ENCODE results near the gene COMT.

Gene COMT

DNA sequence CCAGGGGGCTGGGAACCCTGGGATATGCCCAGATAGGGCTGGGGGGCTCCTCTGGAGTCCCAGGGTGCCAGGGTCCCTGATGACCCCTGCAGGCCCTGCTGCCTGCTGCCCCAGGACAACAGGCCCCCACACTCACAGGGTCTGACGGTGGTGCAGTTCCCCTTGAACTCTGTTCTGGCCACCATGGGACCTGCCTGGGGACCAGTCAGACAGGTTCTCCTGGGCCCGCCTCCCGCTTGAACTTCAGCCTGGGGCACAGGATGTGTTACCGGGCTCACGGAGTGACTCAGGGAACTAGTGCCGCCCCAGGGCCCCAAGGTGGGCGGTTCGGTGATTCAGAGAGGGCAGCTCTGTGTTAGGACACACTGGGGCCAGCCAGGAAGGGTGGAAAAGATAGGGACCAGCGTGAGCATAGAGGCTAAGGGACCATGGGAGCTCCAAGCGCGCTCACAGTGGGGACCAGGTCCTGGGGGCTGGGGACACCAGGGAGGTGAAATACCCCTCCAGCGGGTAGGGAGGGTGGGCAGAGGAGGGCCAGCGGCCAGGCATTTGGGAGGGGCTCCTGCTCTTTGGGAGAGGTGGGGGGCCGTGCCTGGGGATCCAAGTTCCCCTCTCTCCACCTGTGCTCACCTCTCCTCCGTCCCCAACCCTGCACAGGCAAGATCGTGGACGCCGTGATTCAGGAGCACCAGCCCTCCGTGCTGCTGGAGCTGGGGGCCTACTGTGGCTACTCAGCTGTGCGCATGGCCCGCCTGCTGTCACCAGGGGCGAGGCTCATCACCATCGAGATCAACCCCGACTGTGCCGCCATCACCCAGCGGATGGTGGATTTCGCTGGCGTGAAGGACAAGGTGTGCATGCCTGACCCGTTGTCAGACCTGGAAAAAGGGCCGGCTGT is 21.6 kb downstream of the COMT start:
- Histone ChIP-seq H3K18ac (ENCODE audit: low read length) (peak overlapping the region; percentile 78), H3K9me3 (ENCODE audit: insufficient read depth, low read depth, low read length) (no peaks in the 10 kb centered on the region), H2BK120ac (ENCODE audit: insufficient read depth, low read length, poor library complexity) (peak overlapping the region; percentile 80), H3K27ac (ENCODE audit: low read depth, low read length) (peak overlapping the region; percentile 59), H4K8ac (ENCODE audit: low read depth, low read length) (peak overlapping the region; percentile 75), H4K91ac (ENCODE audit: low read depth, low read length) (peak overlapping the region; percentile 85), H4K12ac (ENCODE audit: low read depth, low read length) (peak overlapping the region; percentile 37), H3K4me2 (ENCODE audit: low read length) (peak overlapping the region; percentile 62), H3K4ac (ENCODE audit: low read depth, low read length) (peak overlapping the region; percentile 24), H3K23ac (ENCODE audit: low read length) (no peak overlapping the region), H3K27me3 (ENCODE audit: insufficient read depth, low read length) (no peaks in the 10 kb centered on the region), H3K36me3 (ENCODE audit: control insufficient read depth in 1 of 2, insufficient read depth in 2 of 2, low read length in 2 of 2) (peaks cover under 1 to 1% of the 10 kb centered on the region in 2 experiments), H3K9ac (ENCODE audit: low read length) (peak overlapping the region; percentile 15), H2BK12ac (ENCODE audit: low read length) (peak overlapping the region; percentile 87), H3K4me1 (ENCODE audit: control insufficient read depth in 1 of 2, insufficient read depth in 2 of 2, low read length in 2 of 2) (peaks cover 34 to 41% of the 10 kb centered on the region in 2 experiments), H2BK5ac (ENCODE audit: low read depth, low read length, poor library complexity) (peak overlapping the region; percentile 24), H3K4me3 (ENCODE audit: low read depth, low read length) (peak overlapping the region; percentile 2), H3K79me1 (ENCODE audit: low read length) (peaks cover 22% of the 10 kb centered on the region), H3K14ac (ENCODE audit: low read length) (peak overlapping the region; percentile 55), H2AK5ac (ENCODE audit: low read length) (peak overlapping the region; percentile 50), H3K79me2 (ENCODE audit: control insufficient read depth, insufficient read depth, low read length, poor library complexity) (peaks cover 5% of the 10 kb centered on the region), H2AFZ (ENCODE audit: insufficient read depth, low read length, poor library complexity) (no peak overlapping the region)
- DNase-seq: peak; percentile 99
- WGBS (ENCODE audit: extremely low coverage, insufficient coverage, insufficient read length): no CpG with 5 or more reads among the region's 30 CpGs

DNA sequence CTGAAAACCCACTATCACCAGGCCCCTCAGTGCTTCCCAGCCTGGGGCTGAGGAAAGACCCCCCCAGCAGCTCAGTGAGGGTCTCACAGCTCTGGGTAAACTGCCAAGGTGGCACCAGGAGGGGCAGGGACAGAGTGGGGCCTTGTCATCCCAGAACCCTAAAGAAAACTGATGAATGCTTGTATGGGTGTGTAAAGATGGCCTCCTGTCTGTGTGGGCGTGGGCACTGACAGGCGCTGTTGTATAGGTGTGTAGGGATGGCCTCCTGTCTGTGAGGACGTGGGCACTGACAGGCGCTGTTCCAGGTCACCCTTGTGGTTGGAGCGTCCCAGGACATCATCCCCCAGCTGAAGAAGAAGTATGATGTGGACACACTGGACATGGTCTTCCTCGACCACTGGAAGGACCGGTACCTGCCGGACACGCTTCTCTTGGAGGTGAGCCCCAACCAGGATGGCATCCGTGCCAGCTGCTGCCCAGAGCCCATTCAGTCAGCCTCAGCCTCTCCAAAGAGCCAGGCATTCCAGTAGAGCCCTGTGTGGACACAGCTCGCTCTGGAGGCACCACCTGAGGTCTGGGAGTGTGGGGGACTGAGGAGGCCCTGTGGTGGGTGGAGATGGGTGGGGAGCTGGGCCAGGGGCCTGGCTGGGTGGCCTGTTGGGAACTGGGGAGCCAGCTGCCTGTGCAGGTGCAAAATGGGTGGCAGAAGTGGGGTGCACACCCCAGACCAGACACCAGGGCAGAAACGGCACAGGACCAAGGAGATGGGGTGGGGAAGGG is 22.5 kb downstream of the COMT start:
- WGBS (ENCODE audit: extremely low coverage, insufficient coverage, insufficient read length): no CpG with 5 or more reads among the region's 12 CpGs
- peaks cover 5% of the 10 kb centered on the region for H3K79me2 ChIP-seq (ENCODE audit: control insufficient read depth, insufficient read depth, low read length, poor library complexity)
- H3K36me3 ChIP-seq (ENCODE audit: control insufficient read depth in 1 of 2, insufficient read depth in 2 of 2, low read length in 2 of 2): peaks cover 1 to 2% of the 10 kb centered on the region in 2 experiments
- peak overlapping the region; percentile 87 for H2BK12ac ChIP-seq (ENCODE audit: low read length)
- H2BK5ac ChIP-seq (ENCODE audit: low read depth, low read length, poor library complexity): peak overlapping the region; percentile 3
- no peak overlapping the region for H3K27ac ChIP-seq (ENCODE audit: low read depth, low read length)
- H4K91ac ChIP-seq (ENCODE audit: low read depth, low read length): peak overlapping the region; percentile 84
- peaks cover 18% of the 10 kb centered on the region for H3K79me1 ChIP-seq (ENCODE audit: low read length)
- peak overlapping the region; percentile 80 for H2BK120ac ChIP-seq (ENCODE audit: insufficient read depth, low read length, poor library complexity)
- H3K9me3 ChIP-seq (ENCODE audit: insufficient read depth, low read depth, low read length): no peaks in the 10 kb centered on the region
- peaks cover 31 to 38% of the 10 kb centered on the region in 2 experiments for H3K4me1 ChIP-seq (ENCODE audit: control insufficient read depth in 1 of 2, insufficient read depth in 2 of 2, low read length in 2 of 2)
- no peaks in the 10 kb centered on the region for H3K27me3 ChIP-seq (ENCODE audit: insufficient read depth, low read length)
- H3K4me3 ChIP-seq (ENCODE audit: low read depth, low read length): no peak overlapping the region
- H2AK5ac ChIP-seq (ENCODE audit: low read length): peak overlapping the region; percentile 50
- no peak overlapping the region for H3K4me2 ChIP-seq (ENCODE audit: low read length)
- DNase-seq: no peak
- no peak overlapping the region for H3K23ac ChIP-seq (ENCODE audit: low read length)
- H4K8ac ChIP-seq (ENCODE audit: low read depth, low read length): no peak overlapping the region
- H3K14ac ChIP-seq (ENCODE audit: low read length): peak overlapping the region; percentile 55
- H4K12ac ChIP-seq (ENCODE audit: low read depth, low read length): no peak overlapping the region
- no peak overlapping the region for H2AFZ ChIP-seq (ENCODE audit: insufficient read depth, low read length, poor library complexity)
- H3K4ac ChIP-seq (ENCODE audit: low read depth, low read length): peak overlapping the region; percentile 24
- H3K9ac ChIP-seq (ENCODE audit: low read length): no peak overlapping the region
- peak overlapping the region; percentile 19 for H3K18ac ChIP-seq (ENCODE audit: low read length)

DNA sequence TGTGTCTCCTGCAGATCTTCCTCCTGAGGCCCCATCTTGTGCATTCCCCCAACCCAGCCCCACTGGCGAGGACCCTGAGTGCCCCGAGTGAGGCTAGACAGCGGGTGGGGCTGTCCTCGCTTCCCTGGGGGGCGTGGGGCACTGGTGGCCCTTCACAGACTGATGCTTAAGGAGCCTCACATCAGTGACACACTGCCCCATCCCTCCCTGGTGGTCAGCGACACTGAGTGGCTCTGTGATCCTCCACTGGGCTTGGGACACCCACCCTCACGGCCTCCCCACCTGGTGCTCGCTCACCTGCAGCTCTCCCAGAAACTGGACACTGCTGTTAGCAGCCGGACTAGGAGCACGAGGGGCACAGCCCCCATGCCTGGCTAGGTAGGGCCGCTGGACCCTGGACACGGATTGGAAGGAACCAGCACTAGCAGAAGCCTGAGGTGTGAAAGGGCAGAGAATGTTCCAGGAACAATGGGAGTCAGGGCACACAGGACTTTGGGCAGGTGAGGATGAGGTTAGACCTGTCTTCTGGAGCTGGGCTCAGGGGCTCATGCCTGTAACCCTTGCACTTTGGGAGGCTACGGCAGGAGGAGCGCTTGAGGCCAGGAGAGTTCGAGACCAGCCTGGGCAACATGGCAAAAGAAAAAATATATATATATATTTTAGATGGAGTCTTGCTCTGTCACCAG is 23.3 kb downstream of the COMT start:
- DNase-seq: no peak
- H2BK5ac ChIP-seq (ENCODE audit: low read depth, low read length, poor library complexity): no peak overlapping the region
- H3K9ac ChIP-seq (ENCODE audit: low read length): no peak overlapping the region
- peaks cover 1 to 5% of the 10 kb centered on the region in 2 experiments for H3K36me3 ChIP-seq (ENCODE audit: control insufficient read depth in 1 of 2, insufficient read depth in 2 of 2, low read length in 2 of 2)
- no peak overlapping the region for H3K14ac ChIP-seq (ENCODE audit: low read length)
- H3K18ac ChIP-seq (ENCODE audit: low read length): no peak overlapping the region
- H3K27me3 ChIP-seq (ENCODE audit: insufficient read depth, low read length): no peaks in the 10 kb centered on the region
- peaks cover 13% of the 10 kb centered on the region for H3K79me1 ChIP-seq (ENCODE audit: low read length)
- H2AK5ac ChIP-seq (ENCODE audit: low read length): no peak overlapping the region
- no peak overlapping the region for H4K91ac ChIP-seq (ENCODE audit: low read depth, low read length)
- no peak overlapping the region for H4K8ac ChIP-seq (ENCODE audit: low read depth, low read length)
- no peak overlapping the region for H3K4me3 ChIP-seq (ENCODE audit: low read depth, low read length)
- no peak overlapping the region for H3K23ac ChIP-seq (ENCODE audit: low read length)
- H3K4me2 ChIP-seq (ENCODE audit: low read length): no peak overlapping the region
- no peak overlapping the region for H3K4ac ChIP-seq (ENCODE audit: low read depth, low read length)
- H3K27ac ChIP-seq (ENCODE audit: low read depth, low read length): no peak overlapping the region
- no CpG with 5 or more reads among the region's 15 CpGs for WGBS (ENCODE audit: extremely low coverage, insufficient coverage, insufficient read length)
- H2AFZ ChIP-seq (ENCODE audit: insufficient read depth, low read length, poor library complexity): no peak overlapping the region
- peak overlapping the region; percentile 5 for H2BK120ac ChIP-seq (ENCODE audit: insufficient read depth, low read length, poor library complexity)
- H3K79me2 ChIP-seq (ENCODE audit: control insufficient read depth, insufficient read depth, low read length, poor library complexity): peaks cover 5% of the 10 kb centered on the region
- peak overlapping the region; percentile 87 for H2BK12ac ChIP-seq (ENCODE audit: low read length)
- no peaks in the 10 kb centered on the region for H3K9me3 ChIP-seq (ENCODE audit: insufficient read depth, low read depth, low read length)
- peaks cover 26 to 32% of the 10 kb centered on the region in 2 experiments for H3K4me1 ChIP-seq (ENCODE audit: control insufficient read depth in 1 of 2, insufficient read depth in 2 of 2, low read length in 2 of 2)
- H4K12ac ChIP-seq (ENCODE audit: low read depth, low read length): no peak overlapping the region
